ENCODE data around the gene ZNF827. TPM values are rescaled to one million over a fixed set of nuclear protein-coding genes. Genes with fewer than 3 reads are reported as not detected.

ZNF827 gene
- total RNA-seq, 1 experiment from 2014 or later, result 9.2 TPM

DNA sequence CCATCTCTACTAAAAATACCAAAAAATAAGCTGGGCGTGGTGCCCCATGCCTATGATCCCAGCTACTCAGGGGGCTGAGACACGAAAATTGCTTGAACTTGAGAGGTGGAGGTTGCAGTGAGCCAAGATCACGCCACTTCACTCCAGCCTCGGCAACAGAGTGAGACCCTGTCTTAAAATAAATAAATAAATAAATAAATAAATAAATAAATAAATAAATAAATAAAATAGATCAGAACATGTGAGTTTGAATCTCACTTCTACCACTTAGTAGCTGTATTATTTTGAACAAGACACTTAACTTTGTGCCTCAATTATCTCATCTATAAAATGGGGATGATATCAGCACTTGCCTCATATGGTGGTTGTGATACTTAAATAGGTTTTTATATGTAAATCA lies 168.5 kb downstream of the ZNF827 start:
- H3K27me3 ChIP-seq (replicated peaks), result no peaks in the 10 kb centered on the region
- no peaks in the 10 kb centered on the region for H3K9me3 ChIP-seq (replicated peaks)
- H3K36me3 ChIP-seq, result peaks cover 74% of the 10 kb centered on the region
- DNase-seq (ENCODE audit: low read depth in 1 of 2, low spot score in 2 of 2), result no peak
- no peak overlapping the region for H3K4me3 ChIP-seq
- H3K27ac ChIP-seq, result no peak overlapping the region
- H3K4me1 ChIP-seq (replicated peaks), result no peaks in the 10 kb centered on the region

DNA sequence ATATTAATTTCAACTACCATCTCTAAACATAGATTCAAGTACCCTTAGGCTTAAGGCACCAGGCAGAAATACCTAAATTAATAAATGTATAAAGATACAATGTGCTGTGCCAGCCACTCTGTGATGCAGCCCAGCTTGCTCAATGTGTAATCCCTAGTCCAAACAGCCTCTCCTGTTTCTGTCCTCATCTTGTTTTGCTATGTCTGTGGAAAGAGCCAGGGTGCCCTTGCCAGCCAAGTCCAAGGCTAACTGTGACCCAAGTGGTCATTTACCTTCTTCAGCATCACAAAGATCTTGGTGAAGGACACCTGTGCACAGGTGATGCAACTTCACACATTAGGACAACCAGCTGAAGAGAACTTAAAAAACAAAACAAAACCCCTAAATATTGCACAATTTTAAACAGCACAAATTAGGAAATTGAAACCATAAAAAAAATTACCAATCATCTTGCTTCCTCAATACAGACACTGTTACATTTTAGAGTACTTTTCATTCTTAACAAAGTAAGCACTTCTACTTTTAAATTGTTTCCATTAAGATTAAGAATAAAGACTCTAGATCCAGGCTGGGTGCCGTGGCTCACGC lies 169.1 kb downstream of the ZNF827 start:
- Histone ChIP-seq H3K36me3 (peaks cover 74% of the 10 kb centered on the region), H3K27me3 (replicated peaks) (no peaks in the 10 kb centered on the region), H3K4me3 (no peak overlapping the region), H3K9me3 (replicated peaks) (no peaks in the 10 kb centered on the region), H3K27ac (no peak overlapping the region), H3K4me1 (replicated peaks) (no peaks in the 10 kb centered on the region)
- DNase-seq (ENCODE audit: low read depth in 1 of 2, low spot score in 2 of 2), result no peak

DNA sequence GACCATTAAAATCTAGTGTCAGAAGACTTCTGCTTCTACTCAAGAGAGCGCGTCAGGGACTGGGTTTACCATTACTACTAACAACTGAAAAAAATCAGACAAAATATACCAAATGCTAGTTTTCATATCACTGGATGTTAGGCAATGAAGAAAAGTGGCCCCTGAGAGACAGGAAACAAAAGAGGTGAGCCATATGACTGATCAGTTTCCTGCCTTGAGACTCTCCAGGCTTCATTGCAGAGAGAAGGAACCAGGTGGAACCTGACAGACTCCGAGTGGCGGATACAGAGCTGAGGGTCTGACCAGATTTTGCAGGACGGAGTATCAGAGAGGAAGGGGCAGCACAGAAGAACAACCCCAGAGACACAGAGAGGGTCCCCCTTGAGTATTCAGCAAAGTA lies 172.3 kb downstream of the ZNF827 start:
- H3K27me3 ChIP-seq (replicated peaks), result no peaks in the 10 kb centered on the region
- peaks cover 68% of the 10 kb centered on the region for H3K36me3 ChIP-seq
- H3K9me3 ChIP-seq (replicated peaks), result no peaks in the 10 kb centered on the region
- no peak for DNase-seq (ENCODE audit: low read depth in 1 of 2, low spot score in 2 of 2)
- H3K27ac ChIP-seq, result no peak overlapping the region
- H3K4me1 ChIP-seq (replicated peaks), result no peaks in the 10 kb centered on the region
- H3K4me3 ChIP-seq, result no peak overlapping the region

DNA sequence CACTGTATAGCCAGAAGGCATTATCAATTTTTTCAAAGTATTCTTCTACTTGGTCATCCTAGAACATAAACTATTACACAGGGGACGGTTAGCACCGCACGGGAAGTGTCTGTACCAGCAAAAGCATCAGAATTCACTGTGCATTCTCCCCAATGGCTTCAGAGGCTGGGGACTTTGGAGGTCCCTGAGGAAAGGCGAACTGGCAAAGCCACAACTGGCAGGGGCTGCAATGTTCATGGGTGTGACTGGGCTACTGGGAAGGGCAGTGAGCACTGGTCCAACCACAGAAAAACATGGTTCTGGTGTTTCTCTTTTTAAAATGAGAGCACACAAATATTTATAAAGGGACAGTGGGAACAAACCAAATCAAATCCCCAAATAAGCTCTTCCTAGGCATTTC lies 175.2 kb downstream of the ZNF827 start:
- Histone ChIP-seq H3K4me1 (replicated peaks) (no peaks in the 10 kb centered on the region), H3K27ac (no peak overlapping the region), H3K27me3 (replicated peaks) (no peaks in the 10 kb centered on the region), H3K36me3 (peaks cover 75% of the 10 kb centered on the region), H3K9me3 (replicated peaks) (no peaks in the 10 kb centered on the region), H3K4me3 (no peak overlapping the region)
- no peak for DNase-seq (ENCODE audit: low read depth in 1 of 2, low spot score in 2 of 2)

DNA sequence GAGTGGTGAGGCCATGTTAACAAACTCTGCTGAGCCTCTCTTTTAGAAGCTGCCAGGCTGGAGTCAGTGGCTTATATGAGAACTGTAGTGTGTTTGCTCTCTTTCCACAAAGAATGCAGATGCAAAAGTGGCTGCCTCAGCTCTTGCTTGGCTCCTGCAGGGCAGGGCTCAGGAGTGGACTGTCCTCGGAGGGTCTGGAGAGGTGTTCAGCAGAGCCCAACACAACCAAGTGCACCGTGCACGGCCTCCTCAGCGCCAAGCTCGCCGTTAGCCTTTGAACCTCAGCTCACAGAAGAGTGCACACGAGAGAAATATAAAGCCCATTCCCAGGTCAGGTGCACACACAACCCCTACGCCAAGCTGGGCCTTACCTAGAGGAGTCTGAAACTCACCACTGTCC lies 175.9 kb downstream of the ZNF827 start:
- Histone ChIP-seq H3K27me3 (replicated peaks) (no peaks in the 10 kb centered on the region), H3K4me1 (replicated peaks) (no peaks in the 10 kb centered on the region), H3K4me3 (no peak overlapping the region), H3K9me3 (replicated peaks) (no peaks in the 10 kb centered on the region), H3K27ac (no peak overlapping the region), H3K36me3 (peaks cover 70% of the 10 kb centered on the region)
- DNase-seq (ENCODE audit: low read depth in 1 of 2, low spot score in 2 of 2), result no peak

DNA sequence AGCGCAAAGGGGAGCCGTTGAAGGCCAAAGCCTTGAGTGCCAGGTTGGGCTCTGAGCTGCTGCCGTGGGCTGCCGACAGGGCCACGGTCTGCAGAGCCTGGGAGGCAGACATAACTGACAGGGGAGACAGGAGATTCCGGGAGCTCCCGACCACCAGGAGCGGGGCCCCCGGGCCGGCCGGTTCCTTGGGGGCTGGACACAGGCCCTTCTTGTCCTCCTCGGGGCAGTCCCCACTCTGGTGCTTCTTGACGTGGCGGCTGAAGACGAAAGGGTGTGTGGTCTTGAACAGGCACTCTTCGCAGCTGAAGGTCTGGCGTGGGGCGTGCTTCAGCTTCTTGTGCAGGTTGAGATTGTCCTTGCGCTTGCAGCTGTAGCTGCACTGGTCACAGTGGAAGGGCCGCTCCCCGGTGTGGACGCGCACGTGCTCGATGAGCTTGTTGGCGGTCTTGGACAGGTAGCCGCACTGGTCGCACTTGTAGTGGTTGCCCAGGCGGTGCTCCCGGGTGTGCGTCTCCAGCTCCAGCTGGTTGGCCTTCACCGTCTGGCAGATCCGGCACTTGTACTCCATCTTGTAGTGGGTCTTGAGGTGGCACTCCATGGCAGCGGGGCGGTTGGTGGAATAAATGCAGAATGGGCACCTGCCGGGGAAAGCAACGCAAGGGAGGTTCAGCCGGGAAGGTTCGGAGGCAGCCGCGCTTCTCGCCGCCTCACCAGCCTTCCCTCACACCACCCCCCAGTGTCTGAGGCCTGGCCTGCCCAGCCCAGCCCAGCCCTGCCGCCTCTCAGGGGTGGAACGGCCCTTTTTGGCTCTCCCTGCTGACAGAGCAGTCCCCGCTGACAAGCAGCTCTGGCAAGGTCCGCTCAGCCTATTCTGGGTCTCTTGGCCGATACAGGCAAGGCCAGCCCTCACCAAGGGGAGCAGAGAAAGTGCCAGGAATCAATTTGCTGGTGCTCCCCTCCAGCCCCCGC lies 177.4 kb downstream of the ZNF827 start:
- Histone ChIP-seq H3K4me3 (no peak overlapping the region), H3K27ac (no peak overlapping the region), H3K9me3 (replicated peaks) (no peaks in the 10 kb centered on the region), H3K4me1 (replicated peaks) (no peaks in the 10 kb centered on the region), H3K27me3 (replicated peaks) (no peaks in the 10 kb centered on the region), H3K36me3 (peaks cover 59% of the 10 kb centered on the region)
- DNase-seq (ENCODE audit: low read depth in 1 of 2, low spot score in 2 of 2), result no peak

DNA sequence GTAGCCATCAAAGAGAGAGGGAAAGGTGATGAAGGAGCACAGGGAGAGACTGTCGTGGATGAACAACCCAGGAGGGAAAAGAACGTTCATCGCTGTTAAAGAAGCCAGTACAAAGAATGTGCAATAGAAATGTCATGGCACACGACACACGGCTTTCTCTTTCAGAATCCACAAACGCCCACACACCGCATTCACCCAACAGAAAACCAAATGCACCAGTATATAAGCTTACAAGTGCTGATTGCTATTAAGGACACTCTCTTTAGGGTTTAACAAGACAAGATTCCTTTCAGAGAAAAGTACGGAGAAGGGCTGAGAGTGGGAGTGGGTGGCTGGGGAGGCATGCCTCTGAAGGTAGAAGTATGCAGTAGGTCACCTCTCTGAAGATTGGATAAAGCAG lies 178.4 kb downstream of the ZNF827 start:
- Histone ChIP-seq H3K36me3 (peaks cover 50% of the 10 kb centered on the region), H3K4me1 (replicated peaks) (no peaks in the 10 kb centered on the region), H3K9me3 (replicated peaks) (no peaks in the 10 kb centered on the region), H3K27me3 (replicated peaks) (no peaks in the 10 kb centered on the region), H3K4me3 (no peak overlapping the region), H3K27ac (no peak overlapping the region)
- no peak for DNase-seq (ENCODE audit: low read depth in 1 of 2, low spot score in 2 of 2)

DNA sequence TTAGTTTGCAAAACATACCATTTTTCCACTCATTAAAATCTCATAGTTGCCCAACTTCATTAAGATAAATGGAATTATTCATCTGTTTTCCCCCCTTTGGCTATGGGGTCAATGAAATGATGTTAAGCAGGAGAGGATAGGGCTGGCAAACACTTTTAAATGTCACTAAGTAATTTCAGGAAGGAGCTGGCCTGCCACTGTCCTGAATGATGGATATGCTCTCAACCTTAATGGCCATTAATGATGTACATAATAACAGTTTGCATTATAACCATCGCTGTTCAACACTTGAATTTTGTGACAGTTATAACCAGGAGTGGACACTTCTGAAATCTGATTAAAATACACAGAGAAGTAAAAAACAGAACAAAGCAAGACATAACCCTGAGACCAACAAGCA lies 181.4 kb downstream of the ZNF827 start:
- Histone ChIP-seq H3K36me3 (peaks cover 23% of the 10 kb centered on the region), H3K4me3 (no peak overlapping the region), H3K27ac (no peak overlapping the region), H3K27me3 (replicated peaks) (no peaks in the 10 kb centered on the region), H3K9me3 (replicated peaks) (no peaks in the 10 kb centered on the region), H3K4me1 (replicated peaks) (no peaks in the 10 kb centered on the region)
- DNase-seq (ENCODE audit: low read depth in 1 of 2, low spot score in 2 of 2), result no peak

DNA sequence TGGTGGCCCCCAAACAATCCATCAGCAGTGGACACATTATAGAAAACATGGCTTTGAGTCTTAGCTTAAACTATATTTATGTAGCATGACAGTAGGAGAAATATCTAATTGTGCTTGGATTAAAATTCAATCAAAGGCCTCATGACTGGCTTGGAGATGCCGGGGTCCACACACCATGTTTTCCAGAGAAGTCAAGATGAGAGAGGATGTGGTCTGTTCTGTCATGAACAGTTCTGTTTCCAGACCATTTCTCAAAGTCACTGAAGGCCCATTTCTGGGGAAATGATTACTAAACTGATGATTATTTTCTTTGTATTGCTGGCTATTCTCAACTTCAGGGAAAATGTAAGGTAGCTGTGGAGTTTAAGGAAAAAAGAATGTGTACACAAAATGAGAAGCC lies 182.4 kb downstream of the ZNF827 start:
- Histone ChIP-seq H3K36me3 (peaks cover 20% of the 10 kb centered on the region), H3K9me3 (replicated peaks) (no peaks in the 10 kb centered on the region), H3K4me1 (replicated peaks) (no peaks in the 10 kb centered on the region), H3K4me3 (no peak overlapping the region), H3K27ac (no peak overlapping the region), H3K27me3 (replicated peaks) (no peaks in the 10 kb centered on the region)
- DNase-seq (ENCODE audit: low read depth in 1 of 2, low spot score in 2 of 2), result no peak

DNA sequence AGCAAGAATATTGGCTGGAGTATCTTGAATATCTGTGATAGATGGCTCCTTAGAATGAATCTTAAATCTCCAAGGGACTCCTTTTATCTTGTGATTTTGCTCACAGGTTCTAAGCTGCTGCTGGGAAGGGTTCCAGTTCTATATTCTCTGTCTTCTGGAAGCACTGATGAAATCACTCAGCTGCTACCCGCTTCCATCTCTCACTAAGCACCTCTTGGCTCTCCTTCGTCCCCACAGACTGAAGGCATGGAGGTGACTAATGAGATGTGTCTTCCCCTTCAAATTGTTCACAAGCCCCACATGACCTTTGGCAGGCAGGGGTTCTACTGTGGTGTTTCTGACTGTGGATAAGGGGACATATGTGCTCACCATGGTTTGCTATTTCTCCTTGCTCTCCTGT lies 182.8 kb downstream of the ZNF827 start:
- Histone ChIP-seq H3K9me3 (replicated peaks) (no peaks in the 10 kb centered on the region), H3K4me1 (replicated peaks) (no peaks in the 10 kb centered on the region), H3K4me3 (no peak overlapping the region), H3K27me3 (replicated peaks) (no peaks in the 10 kb centered on the region), H3K36me3 (peaks cover 15% of the 10 kb centered on the region), H3K27ac (no peak overlapping the region)
- no peak for DNase-seq (ENCODE audit: low read depth in 1 of 2, low spot score in 2 of 2)

DNA sequence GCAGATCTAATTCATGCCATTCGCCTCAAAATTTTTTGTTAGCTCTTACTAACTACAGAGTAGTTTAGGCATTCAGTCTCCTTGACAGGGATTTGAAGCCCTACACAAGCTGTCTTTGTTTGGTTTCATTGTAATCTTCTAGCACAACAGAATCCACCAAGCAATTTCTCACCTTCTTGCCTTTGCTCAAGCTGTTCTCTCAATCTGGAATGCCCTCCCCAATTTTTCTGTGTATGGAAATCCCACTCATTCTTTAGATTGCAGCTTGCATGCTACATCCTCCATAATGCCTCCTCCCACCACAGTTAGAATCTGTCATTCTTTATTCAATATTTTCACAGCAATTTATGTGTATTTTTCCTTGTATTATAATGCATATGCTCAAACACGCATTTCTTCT lies 195.0 kb downstream of the ZNF827 start:
- 0 out of 2 replicates have a peak, but pooled peaks cover 2% of the 10 kb centered on the region for H3K4me1 ChIP-seq (replicated peaks)
- no peak for DNase-seq (ENCODE audit: low read depth in 1 of 2, low spot score in 2 of 2)

DNA sequence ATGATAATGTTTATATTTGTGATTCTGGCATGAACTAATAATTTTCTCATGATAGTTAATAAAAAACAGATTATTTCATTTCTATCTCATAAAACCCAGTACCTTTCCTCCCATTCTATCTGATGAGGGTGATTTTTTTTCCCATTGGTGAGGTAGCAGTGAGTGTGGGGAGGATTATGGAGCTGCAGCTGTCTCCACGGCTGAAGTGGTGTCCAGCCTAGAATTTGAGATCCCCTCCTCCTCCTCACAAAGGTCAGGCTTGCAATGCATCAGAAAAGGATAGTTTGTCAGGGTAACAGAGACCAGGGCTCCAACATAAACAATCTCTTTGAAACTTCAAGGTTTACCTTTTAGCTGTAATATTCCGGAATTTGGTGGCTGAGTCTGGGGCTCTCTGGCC lies 197.8 kb downstream of the ZNF827 start:
- DNase-seq (ENCODE audit: low read depth in 1 of 2, low spot score in 2 of 2), result no peak
- Histone ChIP-seq H3K9me3 (replicated peaks) (no peaks in the 10 kb centered on the region), H3K36me3 (no peaks in the 10 kb centered on the region), H3K4me1 (replicated peaks) (peaks cover 15% of the 10 kb centered on the region), H3K27me3 (replicated peaks) (no peaks in the 10 kb centered on the region), H3K4me3 (no peak overlapping the region), H3K27ac (no peak overlapping the region)

More for the DNA sequence above, 195.0 kb downstream of the ZNF827 start:
- Histone ChIP-seq H3K27ac (no peak overlapping the region), H3K9me3 (replicated peaks) (no peaks in the 10 kb centered on the region), H3K36me3 (no peaks in the 10 kb centered on the region), H3K4me3 (no peak overlapping the region), H3K27me3 (replicated peaks) (no peaks in the 10 kb centered on the region)

DNA sequence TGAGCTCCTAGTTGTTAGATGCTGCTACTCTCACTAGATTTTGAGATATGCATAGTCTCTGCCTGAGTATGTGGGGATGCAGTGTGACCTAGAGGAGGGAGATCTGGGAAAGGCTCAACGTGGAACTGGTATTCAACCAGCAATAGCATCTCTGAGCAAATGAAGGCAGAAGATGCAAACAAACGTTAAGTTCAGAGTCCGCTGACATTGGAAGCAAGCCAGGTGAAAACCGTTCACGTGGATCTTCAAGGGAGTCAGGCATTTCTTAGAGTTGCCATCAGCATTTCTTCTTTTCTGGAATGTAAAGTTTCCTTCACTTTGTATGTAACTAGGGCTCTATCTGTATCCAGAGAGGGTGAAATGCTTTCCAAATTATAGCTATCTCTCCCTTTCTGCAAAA lies 198.8 kb downstream of the ZNF827 start:
- H3K27ac ChIP-seq, result no peak overlapping the region
- no peak overlapping the region for H3K4me3 ChIP-seq
- H3K36me3 ChIP-seq, result no peaks in the 10 kb centered on the region
- peaks cover 22% of the 10 kb centered on the region for H3K4me1 ChIP-seq (replicated peaks)
- H3K27me3 ChIP-seq (replicated peaks), result no peaks in the 10 kb centered on the region
- no peak for DNase-seq (ENCODE audit: low read depth in 1 of 2, low spot score in 2 of 2)
- no peaks in the 10 kb centered on the region for H3K9me3 ChIP-seq (replicated peaks)

DNA sequence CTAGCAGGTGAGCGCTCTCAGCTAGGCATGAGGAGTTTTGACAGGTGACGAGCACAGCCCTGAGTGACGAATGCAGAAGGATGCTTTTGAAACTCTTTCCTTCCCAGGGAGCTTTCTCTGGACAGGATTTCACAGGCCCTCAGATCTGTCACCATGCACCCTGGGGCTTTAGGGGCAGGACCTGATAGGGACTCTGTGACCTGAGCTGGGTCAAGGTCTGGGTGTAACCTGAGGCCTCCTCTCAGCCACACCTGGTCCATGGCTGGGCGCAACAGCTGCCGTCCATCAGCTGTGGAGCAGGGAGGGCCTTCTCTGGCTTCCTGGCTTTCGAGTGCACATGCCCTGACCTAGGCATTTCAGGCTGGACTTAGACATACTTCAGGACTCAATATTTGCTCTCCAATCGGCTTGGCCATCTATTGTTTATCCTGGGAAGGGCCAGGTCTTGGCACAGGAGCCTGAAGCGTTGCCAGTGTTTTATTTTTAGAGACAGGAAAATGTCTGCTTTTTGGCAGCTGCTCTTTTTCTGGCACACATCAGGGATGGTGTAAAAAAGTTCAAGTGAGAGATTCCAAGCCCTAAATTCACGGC lies 202.3 kb downstream of the ZNF827 start:
- peak overlapping the region; percentile 100 for H3K27ac ChIP-seq
- H3K36me3 ChIP-seq, result no peaks in the 10 kb centered on the region
- H3K27me3 ChIP-seq (replicated peaks), result no peaks in the 10 kb centered on the region
- H3K4me1 ChIP-seq (replicated peaks), result peaks cover 49% of the 10 kb centered on the region
- DNase-seq (ENCODE audit: low read depth in 1 of 2, low spot score in 2 of 2), result peak in 1 of 2 experiments; percentile 34
- no peak overlapping the region for H3K4me3 ChIP-seq
- no peaks in the 10 kb centered on the region for H3K9me3 ChIP-seq (replicated peaks)
